ENCODE results near the gene IL1B.

DNA sequence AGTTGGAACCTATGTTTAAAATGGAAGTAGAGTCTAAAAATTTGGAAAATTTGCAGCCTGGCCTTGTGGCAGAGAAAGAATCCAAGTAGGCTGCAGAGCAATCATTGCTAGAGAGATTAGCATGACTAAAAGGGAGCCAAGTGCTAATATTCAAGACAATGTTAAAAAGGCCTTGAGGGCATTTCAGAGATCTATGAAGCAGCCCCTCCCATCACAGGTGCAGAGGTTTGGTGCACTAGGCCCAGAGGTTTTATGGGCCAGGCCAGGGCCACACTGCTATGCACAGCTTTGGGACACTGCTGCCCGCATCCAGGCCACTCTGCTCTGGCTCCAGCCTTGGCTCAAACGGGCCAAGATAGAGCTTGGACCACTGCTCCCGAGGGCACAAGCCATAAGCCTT, 45.6 kb downstream of the IL1B start:
- TF ChIP-seq, protein P1, sequence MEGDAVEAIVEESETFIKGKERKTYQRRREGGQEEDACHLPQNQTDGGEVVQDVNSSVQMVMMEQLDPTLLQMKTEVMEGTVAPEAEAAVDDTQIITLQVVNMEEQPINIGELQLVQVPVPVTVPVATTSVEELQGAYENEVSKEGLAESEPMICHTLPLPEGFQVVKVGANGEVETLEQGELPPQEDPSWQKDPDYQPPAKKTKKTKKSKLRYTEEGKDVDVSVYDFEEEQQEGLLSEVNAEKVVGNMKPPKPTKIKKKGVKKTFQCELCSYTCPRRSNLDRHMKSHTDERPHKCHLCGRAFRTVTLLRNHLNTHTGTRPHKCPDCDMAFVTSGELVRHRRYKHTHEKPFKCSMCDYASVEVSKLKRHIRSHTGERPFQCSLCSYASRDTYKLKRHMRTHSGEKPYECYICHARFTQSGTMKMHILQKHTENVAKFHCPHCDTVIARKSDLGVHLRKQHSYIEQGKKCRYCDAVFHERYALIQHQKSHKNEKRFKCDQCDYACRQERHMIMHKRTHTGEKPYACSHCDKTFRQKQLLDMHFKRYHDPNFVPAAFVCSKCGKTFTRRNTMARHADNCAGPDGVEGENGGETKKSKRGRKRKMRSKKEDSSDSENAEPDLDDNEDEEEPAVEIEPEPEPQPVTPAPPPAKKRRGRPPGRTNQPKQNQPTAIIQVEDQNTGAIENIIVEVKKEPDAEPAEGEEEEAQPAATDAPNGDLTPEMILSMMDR (IDR thresholded peaks at IDR 0.05) = no peak
- no peak for TF ChIP-seq POLR2A (IDR thresholded peaks at IDR 0.05)

Measured in upper lobe of left lung (tissue), 4 donors.